ENCODE data around the gene ADAMTSL5.

DNA sequence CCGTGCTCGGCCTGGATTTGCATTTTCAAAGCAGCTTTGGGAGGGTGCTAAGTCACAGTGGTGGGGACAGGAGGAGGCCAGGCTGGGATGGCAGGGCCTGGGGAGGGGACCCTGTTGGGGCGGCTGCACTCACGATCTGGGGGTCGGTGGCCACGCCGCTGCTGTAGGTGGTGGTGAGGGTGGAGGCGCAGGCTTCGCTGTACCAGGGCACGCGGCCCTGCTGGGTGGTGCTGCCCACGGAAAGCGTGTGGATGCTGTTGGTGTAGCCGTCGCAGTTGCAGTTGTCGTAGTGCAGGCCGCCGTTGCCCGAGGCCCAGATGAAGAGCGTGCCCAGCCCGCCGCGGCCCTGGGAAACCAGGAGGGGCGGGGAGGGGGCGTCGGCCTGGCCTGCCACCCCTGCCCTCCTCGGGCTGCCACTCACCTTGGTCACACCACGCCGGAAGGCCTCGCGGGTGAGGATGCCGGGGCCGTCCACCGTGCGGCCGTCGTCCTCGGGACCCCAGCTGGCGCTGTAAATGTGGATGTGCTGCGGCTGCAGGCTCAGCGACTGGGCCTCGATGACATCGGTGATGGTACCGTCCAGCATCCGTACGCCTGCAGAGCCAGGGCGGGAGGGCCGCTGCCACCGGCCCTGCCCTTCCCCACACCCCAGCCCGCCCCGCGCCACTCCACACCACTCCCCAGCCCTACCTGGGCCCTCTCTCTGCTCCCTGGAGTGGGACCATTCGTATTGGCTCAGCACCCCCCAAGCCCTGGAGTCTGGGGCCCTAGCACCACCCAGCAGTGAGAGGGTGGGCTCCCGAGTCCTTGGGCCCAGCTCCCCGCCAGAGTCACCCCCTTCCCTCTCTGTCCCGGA is 25.9 kb downstream of the ADAMTSL5 start:
- TF ChIP-seq POLR2A (IDR thresholded peaks at IDR 0.05; ENCODE audit: low read length) (no peak), GATA1 (IDR thresholded peaks at IDR 0.05; ENCODE audit: low read depth, low read length) (no peak)
